HFF-Myc (cell line): ENCODE measurements around the gene OR51M1.

ENCODE experiments used
- DNase-seq: peaks from one replicate; pipeline ENCODE4 v3.0.0-alpha.2; 2011; ENCODE audit warnings: low read depth; ENCODE audit errors: extremely low read depth
- H3K4me3 ChIP-seq: replicated peaks from 2 replicates; pipeline ENCODE4 v1.5.1; 2011; ENCODE audit warnings: low read depth, mild to moderate bottlenecking, control low read depth, low read length
- CTCF ChIP-seq: IDR thresholded peaks from 2 replicates; pipeline ENCODE4 v1.5.1; 2012; ENCODE audit warnings: mild to moderate bottlenecking, low read depth, low read length, control low read depth; ENCODE audit errors: missing control alignments

The OR51M1 gene

GRCh38 chr11:5366856-5367255 is 16.8 kb upstream of the OR51M1 start:
- DNase-seq: no peak
- TF ChIP-seq CTCF: no peak
- H3K4me3 ChIP-seq: no peak overlapping the region

DNA sequence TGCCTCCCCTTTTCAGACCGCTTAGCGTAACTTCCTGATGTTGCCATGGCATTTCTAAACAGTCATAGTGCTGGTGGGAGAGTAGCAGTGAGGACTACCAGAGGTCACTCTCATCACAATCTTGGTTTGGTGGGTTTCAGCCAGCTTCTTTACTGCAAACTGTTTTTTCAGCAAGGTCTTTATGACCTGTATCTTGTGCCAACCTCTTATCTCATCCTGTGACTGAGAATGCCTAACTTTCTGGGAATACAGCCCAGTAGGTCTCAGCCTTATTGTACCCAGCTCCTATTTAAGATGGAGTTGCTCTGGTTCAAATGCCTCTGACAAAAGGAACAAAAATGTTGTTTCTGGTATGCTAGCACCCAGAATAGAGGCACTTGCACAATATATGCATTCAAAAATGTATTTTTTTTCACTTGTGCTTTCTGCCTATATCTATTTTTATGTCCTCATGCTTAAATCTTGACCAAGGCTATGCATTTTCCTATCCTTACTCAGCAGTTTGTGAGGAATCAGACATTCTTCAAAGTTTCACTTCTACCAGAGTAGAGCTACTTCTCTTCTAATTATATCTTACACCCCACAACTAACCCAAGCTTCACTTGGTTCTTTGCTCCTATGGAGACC is 16.1 kb upstream of the OR51M1 start:
- no peak for DNase-seq
- no peak for TF ChIP-seq CTCF
- H3K4me3 ChIP-seq: no peak overlapping the region

DNA sequence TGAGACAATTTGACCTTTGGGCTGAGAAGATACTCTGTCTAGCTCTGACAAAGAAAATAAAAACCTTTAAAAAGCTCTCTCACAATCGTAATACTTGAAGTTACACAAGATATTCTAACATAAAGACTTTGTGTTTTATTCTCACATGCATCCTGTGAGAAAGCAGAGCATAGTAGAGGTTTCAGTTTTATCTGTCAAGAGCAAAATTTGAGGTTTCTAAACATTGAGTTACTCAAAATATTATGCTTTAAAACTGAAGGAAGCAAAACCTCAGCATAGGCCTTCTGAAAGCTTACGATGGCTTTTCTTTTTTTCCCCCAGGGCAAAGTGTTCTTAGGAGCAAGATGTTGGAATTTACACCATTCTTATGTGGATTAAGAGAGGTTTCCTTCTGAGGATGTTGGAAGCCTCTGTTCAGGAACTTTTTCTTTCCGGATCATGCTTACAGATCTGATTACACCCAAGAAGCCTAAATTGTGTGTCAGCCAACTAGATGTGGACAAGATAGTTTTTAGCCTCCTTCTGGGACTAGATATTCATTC is 15.0 kb upstream of the OR51M1 start:
- DNase-seq: no peak
- no peak overlapping the region for H3K4me3 ChIP-seq
- TF ChIP-seq CTCF: no peak

DNA sequence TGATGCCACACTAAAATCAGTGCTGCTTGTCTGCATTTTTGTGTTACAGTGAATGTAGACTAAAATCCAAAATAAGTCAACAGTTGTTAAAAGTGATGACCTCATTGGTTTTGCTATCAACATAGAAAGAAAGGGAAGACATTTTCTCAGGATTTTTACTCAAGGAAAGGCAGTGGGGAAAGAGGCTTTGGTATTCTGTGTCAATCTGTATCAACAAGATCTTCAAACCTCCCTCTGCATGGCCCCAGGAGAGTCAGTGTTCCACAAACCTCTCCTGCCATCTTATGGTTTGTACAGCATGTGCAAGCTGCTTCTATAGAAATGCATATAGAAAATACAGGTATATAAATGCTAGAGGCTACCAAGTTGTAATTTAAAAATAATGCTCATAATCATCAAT is 13.8 kb upstream of the OR51M1 start:
- TF ChIP-seq CTCF: peak; percentile 36
- no peak overlapping the region for H3K4me3 ChIP-seq
- DNase-seq: no peak

DNA sequence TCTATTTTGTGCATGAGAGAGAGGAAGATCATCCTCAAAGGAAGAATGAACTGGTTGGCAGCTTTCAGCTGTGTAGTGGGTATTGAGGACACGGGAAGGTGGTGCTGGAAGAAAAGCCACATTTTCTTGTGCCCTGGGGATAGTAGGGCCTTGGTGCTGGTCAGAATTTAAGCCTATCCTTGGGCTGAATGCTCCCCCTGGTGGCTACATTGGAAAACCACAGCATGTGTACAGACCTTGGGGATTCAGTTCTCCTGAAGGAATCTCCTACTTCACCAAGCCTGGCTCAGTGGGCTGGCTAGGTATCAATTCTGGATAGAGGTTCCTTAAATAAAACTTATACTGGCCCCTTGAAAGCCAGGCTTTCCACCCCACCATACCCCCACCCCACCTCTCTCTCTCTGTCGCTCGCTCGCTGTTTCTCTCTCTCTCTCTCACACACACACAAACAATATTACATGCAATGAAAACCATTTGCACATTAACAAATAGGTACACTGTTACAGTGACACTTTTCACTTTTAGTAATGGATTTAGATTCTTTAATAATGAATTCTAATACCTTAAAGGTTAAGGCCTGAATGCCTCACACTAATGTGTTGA is 2.8 kb upstream of the OR51M1 start:
- peak; percentile 79 for TF ChIP-seq CTCF
- peak; percentile 32 for DNase-seq
- no peak overlapping the region for H3K4me3 ChIP-seq

DNA sequence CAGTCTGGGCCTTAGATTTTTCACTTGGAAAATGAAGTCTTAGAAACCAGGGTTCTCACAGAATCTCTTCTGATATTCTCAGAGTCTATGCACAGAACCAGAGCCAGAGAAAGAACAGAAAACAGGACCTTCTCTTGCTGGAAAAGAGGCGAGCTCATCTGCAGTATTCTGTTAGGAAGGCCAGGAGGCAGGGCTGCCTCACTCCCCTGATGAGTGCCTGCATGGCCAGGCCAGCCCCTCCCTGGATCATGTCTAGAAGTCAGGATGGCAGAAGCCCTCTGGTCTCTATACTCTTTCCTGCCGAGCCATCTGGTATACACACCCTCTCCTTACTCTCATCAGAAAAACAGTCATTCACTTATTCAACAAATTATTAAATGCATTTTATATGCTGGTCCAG is 723 bp downstream of the OR51M1 start:
- no peak for TF ChIP-seq CTCF
- DNase-seq: no peak

More for the DNA sequence above, 723 bp downstream of the OR51M1 start:
- no peak overlapping the region for H3K4me3 ChIP-seq
